HG02938 (cell line): Measurements from ENCODE around the gene TNNC2.

Source experiments
- ATAC-seq: cut with Tn5 transposase; IDR thresholded peaks from one replicate; pipeline ENCODE4 v1.9.1; 2021; ENCODE audit warnings: mild to moderate bottlenecking, moderate library complexity; ENCODE audit not compliant: unreplicated experiment

Gene TNNC2

DNA sequence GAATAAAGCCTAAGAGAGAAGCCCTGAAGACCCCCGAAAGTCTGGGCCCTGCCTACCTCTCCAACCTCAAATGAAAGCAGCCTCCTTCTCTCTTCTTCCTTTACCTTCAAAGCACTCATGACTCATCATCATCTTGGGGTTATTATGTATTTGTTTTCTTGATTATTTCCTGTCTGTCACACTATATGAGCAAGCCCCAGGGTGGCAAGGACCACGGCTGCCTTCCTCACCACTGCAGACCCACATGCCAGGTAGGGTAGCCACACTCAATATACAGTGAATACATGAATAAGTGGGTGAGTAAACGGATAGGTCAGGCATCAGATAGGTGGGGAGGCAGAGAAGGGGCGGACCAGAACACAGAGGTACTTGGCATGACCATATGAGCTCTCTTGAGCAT, 44.2 kb downstream of the TNNC2 start:
- ATAC-seq = no peak

DNA sequence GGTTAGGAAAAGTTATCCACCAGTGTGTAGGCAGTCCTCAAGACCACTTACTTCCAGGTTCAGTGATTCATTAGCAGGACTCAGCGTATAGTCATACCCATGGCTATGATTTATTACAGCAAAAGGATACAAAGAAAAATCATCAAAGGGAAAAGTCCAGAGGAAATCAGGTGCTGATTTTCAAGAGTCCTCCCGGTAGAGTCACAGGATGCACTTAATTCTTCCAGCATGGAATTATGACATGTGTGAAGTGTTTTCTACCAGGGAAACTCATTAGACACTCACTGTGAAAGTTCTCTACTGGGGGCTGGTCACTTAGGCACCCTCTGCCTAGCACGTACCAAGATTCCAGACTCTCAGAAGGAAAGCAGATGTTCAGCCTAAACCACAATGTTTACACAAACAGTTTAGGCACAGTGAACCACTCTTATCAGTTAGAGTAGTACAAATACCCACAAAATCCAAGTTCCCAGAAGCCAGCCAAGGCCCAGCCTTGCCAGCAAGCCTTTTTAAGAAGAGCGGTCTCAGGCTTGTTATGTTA, 45.7 kb downstream of the TNNC2 start:
- no peak for ATAC-seq

DNA sequence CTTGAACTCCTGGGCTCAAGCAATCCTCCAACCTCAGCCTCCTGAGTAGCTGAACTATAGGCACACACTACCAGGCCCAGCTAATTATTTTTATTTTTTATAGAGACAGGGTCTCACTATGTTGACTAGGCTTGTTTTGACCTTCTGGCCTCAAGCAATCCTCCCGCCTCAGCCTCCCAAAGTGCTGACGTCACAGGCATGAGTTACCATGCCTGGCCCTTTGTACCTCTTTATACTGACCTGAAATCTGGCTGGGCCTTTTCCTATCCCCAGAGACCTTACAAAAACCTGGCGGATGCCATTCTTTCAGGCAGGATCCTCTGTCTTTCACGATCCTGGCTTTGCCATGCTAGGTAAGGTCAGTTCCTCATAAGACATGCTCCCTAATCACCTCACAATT, 47.0 kb downstream of the TNNC2 start:
- no peak for ATAC-seq

DNA sequence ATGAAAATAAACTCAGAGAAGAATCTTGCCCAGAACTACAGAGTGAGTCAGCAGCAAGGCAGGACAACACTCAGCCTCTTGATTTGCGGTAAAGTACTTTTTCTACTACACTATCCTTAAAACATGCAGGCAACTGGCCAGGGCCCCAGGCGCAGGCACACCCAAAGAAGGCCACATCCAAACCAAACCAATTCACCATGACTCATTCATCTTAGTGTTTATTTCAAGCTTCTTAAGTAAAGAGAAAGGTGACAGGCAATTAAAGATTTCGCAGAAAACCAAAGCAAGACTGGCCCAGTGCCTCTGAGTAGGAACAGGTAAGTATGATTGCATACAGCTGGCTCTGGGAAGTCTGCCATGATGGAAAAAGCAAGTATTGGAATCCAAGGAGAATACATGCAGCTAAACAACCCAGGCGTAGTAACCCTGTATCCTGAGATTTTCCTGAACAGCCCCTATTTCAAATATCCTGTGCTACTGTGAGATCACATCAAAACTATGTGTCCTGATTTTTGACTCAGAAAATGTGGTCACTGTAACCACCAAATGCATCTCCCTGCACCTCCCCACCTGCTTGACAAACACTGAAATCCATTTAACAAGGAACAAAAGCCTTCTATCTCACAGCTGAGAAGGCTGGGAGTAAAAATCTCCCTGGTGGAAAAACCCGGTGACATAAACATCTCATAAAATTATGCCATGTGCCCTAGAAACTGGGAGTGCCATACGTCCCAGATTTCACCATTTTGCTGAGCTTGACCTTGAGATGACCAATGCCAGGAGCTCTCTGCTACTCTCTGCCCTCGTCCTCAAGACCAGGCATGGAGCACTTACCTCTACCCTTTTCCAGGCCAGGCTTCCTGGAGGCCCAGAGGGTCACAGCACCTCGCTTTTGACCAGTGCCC, 47.8 kb downstream of the TNNC2 start:
- ATAC-seq = no peak

DNA sequence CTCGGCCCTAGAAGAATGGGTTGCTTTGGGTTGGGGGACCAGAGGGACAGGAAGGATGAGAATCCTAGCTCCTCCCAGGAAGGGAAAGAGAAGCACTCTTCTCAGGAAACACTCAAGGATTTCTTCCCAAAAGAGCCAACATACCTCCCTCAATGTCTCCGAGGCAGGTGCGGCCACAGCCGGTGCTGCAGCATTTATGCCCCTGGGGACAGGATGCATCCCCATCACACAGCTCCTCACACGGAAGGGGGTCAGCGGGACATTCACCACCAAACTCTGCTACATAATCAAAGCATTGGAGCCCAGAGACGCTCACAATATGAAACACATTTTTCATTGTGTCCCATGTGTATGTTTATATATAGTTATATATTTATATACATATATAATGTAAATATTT, 50.2 kb downstream of the TNNC2 start:
- ATAC-seq = no peak

DNA sequence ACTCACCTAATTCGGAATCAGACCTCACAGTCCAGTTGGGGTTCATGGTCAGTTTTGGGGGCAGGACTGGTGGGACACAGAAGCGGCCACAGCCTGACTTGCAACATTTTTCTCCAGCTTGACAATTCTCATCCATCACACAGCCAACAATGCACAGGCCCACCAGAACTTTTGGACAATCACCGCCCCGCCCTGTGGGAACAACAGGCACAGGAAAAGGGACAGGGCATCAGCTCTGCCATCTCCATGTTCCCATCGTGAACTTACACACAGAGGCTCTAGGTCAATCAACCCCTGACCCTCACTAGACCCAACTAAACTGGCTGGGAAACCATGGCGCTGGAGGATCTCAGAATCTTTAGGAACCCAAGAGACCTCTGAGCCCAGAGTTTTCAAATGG, 51.7 kb downstream of the TNNC2 start:
- no peak for ATAC-seq

DNA sequence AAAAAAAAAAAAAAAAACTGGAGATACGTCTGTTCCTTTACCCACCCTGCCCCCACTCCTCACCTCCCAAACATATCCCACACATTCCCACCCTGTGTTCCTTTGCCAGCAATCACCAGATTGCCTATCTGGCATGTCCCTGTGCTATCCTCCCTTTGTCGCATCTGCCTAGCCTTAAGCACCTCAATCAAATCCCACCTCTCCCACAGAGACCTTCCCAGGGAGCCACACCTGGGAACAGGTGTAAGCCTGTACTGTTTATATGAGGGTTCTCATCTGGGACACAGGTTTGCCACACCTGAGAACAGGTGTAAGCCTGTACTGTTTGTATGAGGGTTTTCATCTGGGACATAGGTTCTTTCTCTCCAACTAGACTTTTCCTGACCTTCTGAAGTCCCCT, 52.2 kb downstream of the TNNC2 start:
- no peak for ATAC-seq
